Astrocyte (in vitro differentiated cells and primary cell): ENCODE results near the gene CDH23. TPM values are rescaled to one million over a fixed set of nuclear protein-coding genes. Genes with fewer than 3 reads are reported as not detected.

ENCODE experiments used
- DNase-seq: peaks from one replicate; pipeline ENCODE4 v3.0.0-alpha.2; 2010; ENCODE audit warnings: low read depth
- FAIRE-seq: peaks from 2 replicates; lab custom pipeline; 2011; peaks lifted over from hg19 to GRCh38; lab: Jason Lieb, UNC
- H2AFZ ChIP-seq: 2 replicates; pipeline ENCODE4 v1.6.0; 2012; ENCODE audit warnings: low read depth, low read length, inconsistent platforms
- H3K27ac ChIP-seq: 2 replicates; pipeline ENCODE4 v1.5.1; 2011; ENCODE audit warnings: low read depth, low read length, inconsistent platforms
- H3K27me3 ChIP-seq: 2 replicates; pipeline ENCODE4 v1.6.0; 2011; ENCODE audit warnings: low read length, inconsistent platforms; ENCODE audit not compliant: insufficient read depth
- H3K36me3 ChIP-seq: 2 replicates; pipeline ENCODE4 v1.5.1; 2011; ENCODE audit warnings: low read length, inconsistent platforms; ENCODE audit not compliant: insufficient read depth
- H3K4me1 ChIP-seq: 2 replicates; pipeline ENCODE4 v1.5.1; 2011; ENCODE audit warnings: low read length, inconsistent platforms; ENCODE audit not compliant: insufficient read depth
- H3K4me2 ChIP-seq: 2 replicates; pipeline ENCODE4 v1.6.0; 2012; ENCODE audit warnings: low read length, inconsistent platforms
- H3K4me3 ChIP-seq: 2 replicates; pipeline ENCODE4 v1.5.1; 2011; ENCODE audit warnings: low read depth, mild to moderate bottlenecking, low read length, inconsistent platforms; ENCODE audit not compliant: insufficient read depth
- H3K79me2 ChIP-seq: 2 replicates; pipeline ENCODE4 v1.6.0; 2012; ENCODE audit warnings: mild to moderate bottlenecking, low read length, inconsistent platforms; ENCODE audit not compliant: insufficient read depth
- H3K9ac ChIP-seq: 2 replicates; pipeline ENCODE4 v1.6.0; 2012; ENCODE audit warnings: mild to moderate bottlenecking, low read length, inconsistent platforms
- H3K9me3 ChIP-seq: 2 replicates; pipeline ENCODE4 v1.5.1; 2012; ENCODE audit warnings: low read depth, mild to moderate bottlenecking, low read length, inconsistent platforms; ENCODE audit not compliant: insufficient read depth
- H4K20me1 ChIP-seq: 2 replicates; pipeline ENCODE4 v1.6.0; 2012; ENCODE audit warnings: low read length, inconsistent platforms; ENCODE audit not compliant: insufficient read depth
- H3K27ac Mint-ChIP-seq: one replicate; pipeline ENCODE4 v1.8.0; 2021; ENCODE audit warnings: mild to moderate bottlenecking, mixed read lengths; ENCODE audit not compliant: unreplicated experiment
- H3K27me3 Mint-ChIP-seq: one replicate; pipeline ENCODE4 v1.8.0; 2021; ENCODE audit warnings: low read depth, mixed read lengths; ENCODE audit not compliant: unreplicated experiment
- H3K36me3 Mint-ChIP-seq: one replicate; pipeline ENCODE4 v1.8.0; 2021; ENCODE audit warnings: low read depth, mixed read lengths; ENCODE audit not compliant: unreplicated experiment
- H3K4me1 Mint-ChIP-seq: one replicate; pipeline ENCODE4 v1.8.0; 2021; ENCODE audit warnings: low read depth, mixed read lengths; ENCODE audit not compliant: unreplicated experiment
- H3K4me3 Mint-ChIP-seq: one replicate; pipeline ENCODE4 v1.8.0; 2021; ENCODE audit warnings: mild to moderate bottlenecking, moderate library complexity, mixed read lengths; ENCODE audit not compliant: unreplicated experiment
- H3K9me3 Mint-ChIP-seq: one replicate; pipeline ENCODE4 v1.8.0; 2021; ENCODE audit warnings: mild to moderate bottlenecking, mixed read lengths; ENCODE audit not compliant: unreplicated experiment
- CTCF ChIP-seq: IDR thresholded peaks from 2 replicates; pipeline ENCODE4 v1.5.1; 2011; ENCODE audit warnings: low read depth, mild to moderate bottlenecking, inconsistent platforms, low read length, moderate library complexity; ENCODE audit not compliant: insufficient read depth
- EZH2 ChIP-seq: IDR thresholded peaks from 2 replicates; pipeline ENCODE4 v1.6.1; 2012; ENCODE audit warnings: mild to moderate bottlenecking, low read length, inconsistent platforms; ENCODE audit not compliant: insufficient read depth
- total RNA-seq: library from RNA; stranded (reverse); gene quantifications from 2 replicates; pipeline ENCODE4 v1.2.1, GENCODE V29; 2021

CDH23 gene
- total RNA-seq, 1 donor from 2014 or later, result not detected

- H3K79me2 ChIP-seq, result no peaks in the 10 kb centered on the region
- no peak overlapping the region for H3K4me2 ChIP-seq
Observed at GRCh38 chr10:71614946-71615345, 218.2 kb downstream of the CDH23 start.

GRCh38 chr10:71615538-71616329 is 219.0 kb downstream of the CDH23 start:
- Mint-ChIP-seq H3K4me3 (no peak overlapping the region), H3K36me3 (no peaks in the 10 kb centered on the region), H3K27me3 (peaks cover 19% of the 10 kb centered on the region), H3K27ac (no peak overlapping the region), H3K9me3 (peaks cover 7% of the 10 kb centered on the region), H3K4me1 (peaks cover 2% of the 10 kb centered on the region)
- Histone ChIP-seq H2AFZ (no peak overlapping the region), H3K36me3 (no peaks in the 10 kb centered on the region), H4K20me1 (no peaks in the 10 kb centered on the region), H3K4me3 (no peak overlapping the region), H3K4me2 (no peak overlapping the region), H3K9ac (no peak overlapping the region), H3K4me1 (no peaks in the 10 kb centered on the region), H3K79me2 (no peaks in the 10 kb centered on the region), H3K27ac (no peak overlapping the region), H3K27me3 (peaks cover 9% of the 10 kb centered on the region), H3K9me3 (peaks cover 5% of the 10 kb centered on the region)
- DNase-seq (no peak), FAIRE-seq (no peak)
- TF ChIP-seq CTCF (no peak), EZH2 (no peak)

More at GRCh38 chr10:71614946-71615345, 218.2 kb downstream of the CDH23 start:
- no peak overlapping the region for H3K27ac Mint-ChIP-seq
- H3K4me3 ChIP-seq, result no peak overlapping the region
- TF ChIP-seq EZH2 (no peak), CTCF (no peak)
- peaks cover 19% of the 10 kb centered on the region for H3K27me3 Mint-ChIP-seq
- H3K27me3 ChIP-seq, result peaks cover 13% of the 10 kb centered on the region
- no peak overlapping the region for H2AFZ ChIP-seq
- no peak for FAIRE-seq
- no peak overlapping the region for H3K9ac ChIP-seq
- H3K9me3 ChIP-seq, result peaks cover 5% of the 10 kb centered on the region
- no peaks in the 10 kb centered on the region for H3K4me1 ChIP-seq
- no peaks in the 10 kb centered on the region for H3K36me3 ChIP-seq
- H3K36me3 Mint-ChIP-seq, result no peaks in the 10 kb centered on the region
- peaks cover 7% of the 10 kb centered on the region for H3K9me3 Mint-ChIP-seq
- no peak overlapping the region for H3K27ac ChIP-seq
- H4K20me1 ChIP-seq, result no peaks in the 10 kb centered on the region
- no peak for DNase-seq
- H3K4me3 Mint-ChIP-seq, result no peak overlapping the region
- peaks cover 2% of the 10 kb centered on the region for H3K4me1 Mint-ChIP-seq
